ENCODE results near the gene HSFX2. TPM values are rescaled to one million over a fixed set of nuclear protein-coding genes. Genes with fewer than 3 reads are reported as not detected.
"Not testable (repeated sequence)": the region's sequence is repeated elsewhere in the genome, so short reads cannot be mapped to it uniquely, and the experiment has no call there.

The HSFX2 gene
- total RNA-seq, 1 experiment from 2014 or later: 0.26 TPM

GRCh38 chrX:149567621-149568417 is 27.3 kb downstream of the HSFX2 start:
- POLR2A ChIA-PET: no interaction called here
- Histone ChIP-seq H3K27me3 (ENCODE audit: control insufficient read depth, insufficient read depth, low read length) (no peaks in the 10 kb centered on the region; the same call in 1 of the 2 replicates), H3K4me3 (ENCODE audit: low read depth in 2 of 2, low read length in 2 of 2) (no peak overlapping the region), H3K9me3 (ENCODE audit: control insufficient read depth, insufficient read depth, low read depth, low read length) (no peaks in the 10 kb centered on the region), H3K36me3 (ENCODE audit: control insufficient read depth, insufficient read depth, low read length) (no peaks in the 10 kb centered on the region), H3K27ac (ENCODE audit: low read length) (no peak overlapping the region), H3K4me1 (ENCODE audit: control insufficient read depth, insufficient read depth, low read length) (no peaks in the 10 kb centered on the region)
- CTCF ChIA-PET: no interaction called here
- TF ChIP-seq CTCF (IDR thresholded peaks at IDR 0.05) (no peak), TCF7L2 (IDR thresholded peaks at IDR 0.05; ENCODE audit: low read depth, low read length) (no peak), POLR2AphosphoS5 (IDR thresholded peaks at IDR 0.05; ENCODE audit: low read depth, low read length) (no peak), SIN3A (IDR thresholded peaks at IDR 0.05; ENCODE audit: borderline replicate concordance, insufficient read depth, low read depth, low read length) (no peak)
- no peak for DNase-seq (ENCODE audit: low read depth, low spot score)
- peak; percentile 45; the same call in 1 of the 2 replicates for ATAC-seq
- intact Hi-C loops (cut with micrococcal nuclease; ENCODE audit: unreplicated experiment) (no loop called here), in situ Hi-C loops (cut with HindIII; ENCODE audit: low pct_unique_long_range_greater_than_20kb, low sequenced_read_pairs) (no loop called here)
- BruUV-seq (replicated peaks): no TSS peak

GRCh38 chrX:149563359-149563758 is 31.8 kb downstream of the HSFX2 start:
- Histone ChIP-seq H3K4me3 (ENCODE audit: low read depth in 2 of 2, low read length in 2 of 2) (no peak overlapping the region), H3K27ac (ENCODE audit: low read length) (no peak overlapping the region), H3K27me3 (ENCODE audit: control insufficient read depth, insufficient read depth, low read length) (no peaks in the 10 kb centered on the region), H3K9me3 (ENCODE audit: control insufficient read depth, insufficient read depth, low read depth, low read length) (no peaks in the 10 kb centered on the region), H3K4me1 (ENCODE audit: control insufficient read depth, insufficient read depth, low read length) (no peaks in the 10 kb centered on the region), H3K36me3 (ENCODE audit: control insufficient read depth, insufficient read depth, low read length) (no peaks in the 10 kb centered on the region)
- DNase-seq (ENCODE audit: low read depth, low spot score) (no peak), ATAC-seq (no peak)
- ChIA-PET POLR2A (no interaction called here), CTCF (no interaction called here)
- BruUV-seq (replicated peaks): no TSS peak
- intact Hi-C loops (cut with micrococcal nuclease; ENCODE audit: unreplicated experiment) (no loop called here), in situ Hi-C loops (cut with HindIII; ENCODE audit: low pct_unique_long_range_greater_than_20kb, low sequenced_read_pairs) (no loop called here)
- TF ChIP-seq TCF7L2 (IDR thresholded peaks at IDR 0.05; ENCODE audit: low read depth, low read length) (no peak), POLR2AphosphoS5 (IDR thresholded peaks at IDR 0.05; ENCODE audit: low read depth, low read length) (no peak), CTCF (IDR thresholded peaks at IDR 0.05) (no peak), SIN3A (IDR thresholded peaks at IDR 0.05; ENCODE audit: borderline replicate concordance, insufficient read depth, low read depth, low read length) (no peak)
- TF ChIP-seq, protein P1, sequence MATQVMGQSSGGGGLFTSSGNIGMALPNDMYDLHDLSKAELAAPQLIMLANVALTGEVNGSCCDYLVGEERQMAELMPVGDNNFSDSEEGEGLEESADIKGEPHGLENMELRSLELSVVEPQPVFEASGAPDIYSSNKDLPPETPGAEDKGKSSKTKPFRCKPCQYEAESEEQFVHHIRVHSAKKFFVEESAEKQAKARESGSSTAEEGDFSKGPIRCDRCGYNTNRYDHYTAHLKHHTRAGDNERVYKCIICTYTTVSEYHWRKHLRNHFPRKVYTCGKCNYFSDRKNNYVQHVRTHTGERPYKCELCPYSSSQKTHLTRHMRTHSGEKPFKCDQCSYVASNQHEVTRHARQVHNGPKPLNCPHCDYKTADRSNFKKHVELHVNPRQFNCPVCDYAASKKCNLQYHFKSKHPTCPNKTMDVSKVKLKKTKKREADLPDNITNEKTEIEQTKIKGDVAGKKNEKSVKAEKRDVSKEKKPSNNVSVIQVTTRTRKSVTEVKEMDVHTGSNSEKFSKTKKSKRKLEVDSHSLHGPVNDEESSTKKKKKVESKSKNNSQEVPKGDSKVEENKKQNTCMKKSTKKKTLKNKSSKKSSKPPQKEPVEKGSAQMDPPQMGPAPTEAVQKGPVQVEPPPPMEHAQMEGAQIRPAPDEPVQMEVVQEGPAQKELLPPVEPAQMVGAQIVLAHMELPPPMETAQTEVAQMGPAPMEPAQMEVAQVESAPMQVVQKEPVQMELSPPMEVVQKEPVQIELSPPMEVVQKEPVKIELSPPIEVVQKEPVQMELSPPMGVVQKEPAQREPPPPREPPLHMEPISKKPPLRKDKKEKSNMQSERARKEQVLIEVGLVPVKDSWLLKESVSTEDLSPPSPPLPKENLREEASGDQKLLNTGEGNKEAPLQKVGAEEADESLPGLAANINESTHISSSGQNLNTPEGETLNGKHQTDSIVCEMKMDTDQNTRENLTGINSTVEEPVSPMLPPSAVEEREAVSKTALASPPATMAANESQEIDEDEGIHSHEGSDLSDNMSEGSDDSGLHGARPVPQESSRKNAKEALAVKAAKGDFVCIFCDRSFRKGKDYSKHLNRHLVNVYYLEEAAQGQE (IDR thresholded peaks at IDR 0.05; ENCODE audit: insufficient read depth in 1 of 2, low read depth in 2 of 2, low read length in 1 of 2): no peak

GRCh38 chrX:149555251-149555650 is 39.9 kb downstream of the HSFX2 start:
- H3K4me1 ChIP-seq (ENCODE audit: control insufficient read depth, insufficient read depth, low read length); H3K4me3 ChIP-seq (ENCODE audit: low read depth in 2 of 2, low read length in 2 of 2); POLR2A ChIA-PET; CTCF ChIA-PET; in situ Hi-C loops (cut with HindIII; ENCODE audit: low pct_unique_long_range_greater_than_20kb, low sequenced_read_pairs); intact Hi-C loops (cut with micrococcal nuclease; ENCODE audit: unreplicated experiment); H3K36me3 ChIP-seq (ENCODE audit: control insufficient read depth, insufficient read depth, low read length); ATAC-seq; H3K27ac ChIP-seq (ENCODE audit: low read length); H3K27me3 ChIP-seq (ENCODE audit: control insufficient read depth, insufficient read depth, low read length); DNase-seq (ENCODE audit: low read depth, low spot score); BruUV-seq (replicated peaks); H3K9me3 ChIP-seq (ENCODE audit: control insufficient read depth, insufficient read depth, low read depth, low read length): not testable (repeated sequence)

DNA sequence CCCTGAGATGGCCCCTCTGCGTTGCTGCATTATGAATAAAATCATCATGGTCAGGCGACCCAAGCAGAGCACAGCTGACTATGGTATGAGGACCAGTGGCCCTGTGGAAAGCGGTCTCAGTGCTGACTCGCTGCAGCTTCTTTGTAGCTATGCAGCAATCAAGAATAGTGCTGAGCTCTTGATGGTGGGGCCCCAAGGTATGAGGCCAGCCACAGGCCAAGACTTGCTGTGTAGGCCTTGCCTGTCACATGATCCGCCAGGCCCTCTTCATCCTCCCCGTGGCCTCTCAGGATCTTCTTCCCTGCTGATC is 43.2 kb downstream of the HSFX2 start:
- DNase-seq (ENCODE audit: low read depth, low spot score): not testable (repeated sequence)

More for the DNA sequence above, 43.2 kb downstream of the HSFX2 start:
- H3K4me3 ChIP-seq (ENCODE audit: low read depth in 2 of 2, low read length in 2 of 2); H3K9me3 ChIP-seq (ENCODE audit: control insufficient read depth, insufficient read depth, low read depth, low read length); intact Hi-C loops (cut with micrococcal nuclease; ENCODE audit: unreplicated experiment); POLR2A ChIA-PET; H3K36me3 ChIP-seq (ENCODE audit: control insufficient read depth, insufficient read depth, low read length); CTCF ChIA-PET; H3K27me3 ChIP-seq (ENCODE audit: control insufficient read depth, insufficient read depth, low read length); in situ Hi-C loops (cut with HindIII; ENCODE audit: low pct_unique_long_range_greater_than_20kb, low sequenced_read_pairs); BruUV-seq (replicated peaks); H3K4me1 ChIP-seq (ENCODE audit: control insufficient read depth, insufficient read depth, low read length); H3K27ac ChIP-seq (ENCODE audit: low read length): not testable (repeated sequence)
- ATAC-seq: 0 out of 2 replicates have a peak, but pooled peaks have one; percentile 29

Measured in Panc1 (cell line).